Smooth muscle cell (in vitro differentiated cells): ENCODE data around the gene TICAM2. TPM values are rescaled to one million over a fixed set of nuclear protein-coding genes. Genes with fewer than 3 reads are reported as not detected.
"Not testable (repeated sequence)": the region's sequence is repeated elsewhere in the genome, so short reads cannot be mapped to it uniquely, and the experiment has no call there.

ENCODE experiments used
- DNase-seq: peaks from one replicate; lab custom pipeline; 2025; ENCODE audit not compliant: unreplicated experiment; lab: John Stamatoyannopoulos, UW
- H2AFZ ChIP-seq: fragments of 200-600 bp; sonication (generic); 2 replicates; pipeline ENCODE4 v1.6.0; 2016; ENCODE audit warnings: antibody characterized with exemption, low read depth, mild to moderate bottlenecking
- H3F3A ChIP-seq: fragments of 200-600 bp; sonication (generic); 2 replicates; pipeline ENCODE4 v1.6.0; 2017; ENCODE audit warnings: antibody characterized with exemption, low read depth
- H3K27ac ChIP-seq: fragments of 200-600 bp; sonication (generic); 2 replicates; pipeline ENCODE4 v1.5.1; 2016; ENCODE audit warnings: low read depth, mild to moderate bottlenecking
- H3K27me3 ChIP-seq: fragments of 200-600 bp; sonication (generic); 2 replicates; pipeline ENCODE4 v1.6.1; 2016; ENCODE audit warnings: low read depth, mild to moderate bottlenecking
- H3K36me3 ChIP-seq: fragments of 200-600 bp; sonication (generic); 2 replicates; pipeline ENCODE4 v1.5.1; 2016; ENCODE audit warnings: low read depth
- H3K4me1 ChIP-seq: fragments of 200-600 bp; sonication (generic); 2 replicates; pipeline ENCODE4 v1.5.1; 2016; ENCODE audit warnings: low read depth
- H3K4me2 ChIP-seq: fragments of 200-600 bp; sonication (generic); 2 replicates; pipeline ENCODE4 v1.6.0; 2016; ENCODE audit warnings: mild to moderate bottlenecking
- H3K4me3 ChIP-seq: fragments of 200-600 bp; sonication (generic); 2 replicates; pipeline ENCODE4 v1.5.1; 2016; ENCODE audit warnings: mild to moderate bottlenecking
- H3K79me2 ChIP-seq: fragments of 200-600 bp; sonication (generic); 2 replicates; pipeline ENCODE4 v1.6.0; 2016; ENCODE audit warnings: low read depth, mild to moderate bottlenecking
- H3K9ac ChIP-seq: fragments of 200-600 bp; sonication (generic); 2 replicates; pipeline ENCODE4 v1.6.0; 2016; ENCODE audit warnings: low read depth
- H3K9me3 ChIP-seq: fragments of 200-600 bp; sonication (generic); replicated peaks from 2 replicates; pipeline ENCODE4 v1.5.1; 2016; ENCODE audit warnings: low read depth
- H4K20me1 ChIP-seq: fragments of 200-600 bp; sonication (generic); 2 replicates; pipeline ENCODE4 v1.6.0; 2016; ENCODE audit warnings: low read depth
- WGBS: methylation state at CpG from one replicate; pipeline ENCODE4 v1.1.7; 2016; ENCODE audit warnings: low lambda C conversion rate; 5-methylcytosine and 5-hydroxymethylcytosine counted together
- polyA plus RNA-seq: library from polyadenylated mRNA; unstranded; fragments of >200 nt; fragmentation: Nextera tagmentation; extraction: Ambion mirVana; gene quantifications from 2 replicates; pipeline ENCODE4 v1.2.1, GENCODE V29; 2016
- total RNA-seq: library from RNA; depleted of rRNA; stranded (reverse); fragments of >200 nt; gene quantifications from 2 replicates; pipeline ENCODE4 v1.2.3, GENCODE V29; 2014
- TF ChIP-seq, protein P1 (sequence below): fragments of 200-600 bp; sonication (generic); IDR thresholded peaks from 2 replicates; pipeline ENCODE4 v1.5.1; 2017; ENCODE audit warnings: borderline replicate concordance, mild to moderate bottlenecking, antibody characterized with exemption; ENCODE audit not compliant: insufficient read depth, poor library complexity, severe bottlenecking

TICAM2 gene, protein sequence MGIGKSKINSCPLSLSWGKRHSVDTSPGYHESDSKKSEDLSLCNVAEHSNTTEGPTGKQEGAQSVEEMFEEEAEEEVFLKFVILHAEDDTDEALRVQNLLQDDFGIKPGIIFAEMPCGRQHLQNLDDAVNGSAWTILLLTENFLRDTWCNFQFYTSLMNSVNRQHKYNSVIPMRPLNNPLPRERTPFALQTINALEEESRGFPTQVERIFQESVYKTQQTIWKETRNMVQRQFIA
- total RNA-seq, result 13.3 and 17.7 TPM in 2 replicates
- polyA plus RNA-seq, result 8.3 and 11.5 TPM in 2 replicates

DNA sequence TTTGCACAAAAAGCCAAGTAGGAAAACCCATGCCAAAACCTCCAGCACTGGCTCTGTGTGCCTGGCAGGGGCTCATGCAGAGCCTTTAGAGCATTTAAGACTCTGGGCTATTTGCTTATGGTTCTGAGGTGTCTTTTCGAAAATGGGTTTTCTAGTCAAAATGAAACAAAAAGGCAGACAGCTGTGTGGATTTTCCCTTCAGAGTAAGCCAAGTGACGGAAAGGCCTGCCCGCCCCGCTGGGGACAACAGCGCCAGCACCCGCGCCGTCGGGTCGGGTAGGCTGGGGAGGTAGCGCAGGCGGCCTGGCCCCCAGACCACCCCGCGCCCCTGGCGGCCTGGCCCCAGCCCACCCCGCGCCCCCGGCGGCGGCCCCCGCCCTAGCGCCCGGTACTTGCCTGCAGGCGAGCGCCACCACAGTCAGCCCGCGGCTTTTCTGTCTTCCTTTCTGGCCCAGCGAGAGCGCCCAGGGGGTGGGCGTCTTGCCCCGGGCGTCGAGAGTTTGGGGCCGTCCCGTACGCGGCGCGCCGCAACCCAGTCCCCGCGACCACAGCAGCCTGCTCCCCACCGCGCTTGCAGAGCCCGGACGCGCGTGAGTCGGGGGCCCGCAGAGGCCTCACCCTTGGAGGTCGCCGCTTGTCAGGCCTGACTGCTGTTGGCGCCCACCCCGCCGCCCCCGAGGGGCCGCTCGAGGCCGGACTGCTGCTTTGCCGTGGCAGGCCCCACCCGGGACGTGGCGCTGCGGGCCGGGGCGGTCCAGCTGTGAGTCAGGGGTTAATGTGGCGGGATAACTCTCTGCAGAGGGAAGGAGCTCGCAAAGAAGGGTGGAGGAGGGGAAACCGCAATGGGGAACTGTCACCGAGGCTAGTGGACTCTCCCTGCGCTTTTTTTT lies at the start of gene TICAM2:
TSS of gene TICAM2 (minus strand) at position 779 of the 890 bp plus-strand sequence. CDS start 21,223 bp downstream, outside the sequence.
- peaks cover 28% of the 10 kb centered on the region for H4K20me1 ChIP-seq
- H3K4me2 ChIP-seq, result peak within 1 kb of the TSS; percentile 100
- H3K9me3 ChIP-seq, result no peaks in the 10 kb centered on the region
- TF ChIP-seq, protein P1, sequence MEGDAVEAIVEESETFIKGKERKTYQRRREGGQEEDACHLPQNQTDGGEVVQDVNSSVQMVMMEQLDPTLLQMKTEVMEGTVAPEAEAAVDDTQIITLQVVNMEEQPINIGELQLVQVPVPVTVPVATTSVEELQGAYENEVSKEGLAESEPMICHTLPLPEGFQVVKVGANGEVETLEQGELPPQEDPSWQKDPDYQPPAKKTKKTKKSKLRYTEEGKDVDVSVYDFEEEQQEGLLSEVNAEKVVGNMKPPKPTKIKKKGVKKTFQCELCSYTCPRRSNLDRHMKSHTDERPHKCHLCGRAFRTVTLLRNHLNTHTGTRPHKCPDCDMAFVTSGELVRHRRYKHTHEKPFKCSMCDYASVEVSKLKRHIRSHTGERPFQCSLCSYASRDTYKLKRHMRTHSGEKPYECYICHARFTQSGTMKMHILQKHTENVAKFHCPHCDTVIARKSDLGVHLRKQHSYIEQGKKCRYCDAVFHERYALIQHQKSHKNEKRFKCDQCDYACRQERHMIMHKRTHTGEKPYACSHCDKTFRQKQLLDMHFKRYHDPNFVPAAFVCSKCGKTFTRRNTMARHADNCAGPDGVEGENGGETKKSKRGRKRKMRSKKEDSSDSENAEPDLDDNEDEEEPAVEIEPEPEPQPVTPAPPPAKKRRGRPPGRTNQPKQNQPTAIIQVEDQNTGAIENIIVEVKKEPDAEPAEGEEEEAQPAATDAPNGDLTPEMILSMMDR, result peak; percentile 17
- peak within 1 kb of the TSS; percentile 88 for H3K4me3 ChIP-seq
- H3F3A ChIP-seq, result peaks cover 24% of the 10 kb centered on the region
- no peaks in the 10 kb centered on the region for H3K27me3 ChIP-seq
- peak; percentile 38 for DNase-seq
- 3% methylated on average over 39 of the region's 71 CpGs for WGBS
- H3K4me1 ChIP-seq, result peaks cover 33% of the 10 kb centered on the region
- H3K79me2 ChIP-seq, result peaks cover 48% of the 10 kb centered on the region
- H3K9ac ChIP-seq, result peak within 1 kb of the TSS; percentile 93
- H3K36me3 ChIP-seq, result no peaks in the 10 kb centered on the region
- peak within 1 kb of the TSS; percentile 93 for H3K27ac ChIP-seq
- H2AFZ ChIP-seq, result peak within 1 kb of the TSS; percentile 51

DNA sequence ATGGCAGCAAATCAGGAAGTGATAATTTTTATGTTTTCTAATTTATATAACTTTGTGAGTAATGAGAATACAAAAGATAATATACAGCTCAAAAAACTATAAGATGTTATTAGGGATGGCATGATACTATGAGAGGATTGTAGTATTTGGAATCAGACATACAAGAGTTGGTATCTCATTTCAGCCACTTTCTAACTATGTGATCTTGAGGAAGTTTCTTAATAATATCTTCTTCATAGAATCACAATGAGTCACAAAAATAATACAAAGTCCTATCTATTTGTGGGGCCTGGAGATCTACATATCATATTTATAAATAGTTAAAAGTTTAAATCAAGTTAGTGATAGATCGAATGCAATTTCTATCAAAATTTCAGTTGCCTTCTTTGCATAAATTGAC lies 47.3 kb upstream of the TICAM2 start:
- Histone ChIP-seq H3K36me3 (no peaks in the 10 kb centered on the region), H3K9ac (no peak overlapping the region), H3F3A (no peaks in the 10 kb centered on the region), H3K27ac (no peak overlapping the region), H3K4me1 (no peaks in the 10 kb centered on the region), H3K9me3 (no peaks in the 10 kb centered on the region), H3K4me2 (no peak overlapping the region), H3K4me3 (no peak overlapping the region), H2AFZ (no peak overlapping the region), H3K79me2 (no peaks in the 10 kb centered on the region), H4K20me1 (no peaks in the 10 kb centered on the region), H3K27me3 (no peaks in the 10 kb centered on the region)
- no peak for DNase-seq
- TF ChIP-seq, protein P1, result no peak
- 86% methylated on average over 1 of the region's 1 CpG for WGBS

DNA sequence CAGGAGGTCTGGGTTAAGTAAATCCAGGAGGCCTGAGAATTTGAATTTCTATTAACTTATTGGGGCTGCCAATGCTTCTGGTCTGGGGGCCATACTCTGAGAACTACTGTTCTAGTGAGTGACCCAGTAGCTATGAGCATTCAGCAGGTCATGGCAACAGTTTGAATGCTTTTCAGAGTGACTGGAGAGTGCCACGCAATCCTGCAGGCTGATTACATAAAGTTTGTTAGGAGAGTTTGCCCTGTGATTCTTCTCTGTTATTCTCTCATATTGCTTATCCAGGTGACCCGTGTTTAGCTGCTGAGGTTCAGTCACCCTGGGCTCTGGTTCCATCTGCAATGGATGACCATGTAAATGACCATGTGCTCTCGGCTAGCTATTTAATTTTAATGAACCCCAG lies 45.8 kb upstream of the TICAM2 start:
- no peak overlapping the region for H2AFZ ChIP-seq
- H3K4me1 ChIP-seq, result no peaks in the 10 kb centered on the region
- H3K27ac ChIP-seq, result no peak overlapping the region
- DNase-seq, result no peak
- no peaks in the 10 kb centered on the region for H3K36me3 ChIP-seq
- no peaks in the 10 kb centered on the region for H4K20me1 ChIP-seq
- H3K79me2 ChIP-seq, result no peaks in the 10 kb centered on the region
- H3K9me3 ChIP-seq, result no peaks in the 10 kb centered on the region
- no peak overlapping the region for H3K4me3 ChIP-seq
- no peaks in the 10 kb centered on the region for H3K27me3 ChIP-seq
- H3K4me2 ChIP-seq, result no peak overlapping the region
- H3K9ac ChIP-seq, result no peak overlapping the region
- TF ChIP-seq, protein P1, result no peak
- WGBS, result 93% methylated on average over 3 of the region's 3 CpGs
- H3F3A ChIP-seq, result no peaks in the 10 kb centered on the region

DNA sequence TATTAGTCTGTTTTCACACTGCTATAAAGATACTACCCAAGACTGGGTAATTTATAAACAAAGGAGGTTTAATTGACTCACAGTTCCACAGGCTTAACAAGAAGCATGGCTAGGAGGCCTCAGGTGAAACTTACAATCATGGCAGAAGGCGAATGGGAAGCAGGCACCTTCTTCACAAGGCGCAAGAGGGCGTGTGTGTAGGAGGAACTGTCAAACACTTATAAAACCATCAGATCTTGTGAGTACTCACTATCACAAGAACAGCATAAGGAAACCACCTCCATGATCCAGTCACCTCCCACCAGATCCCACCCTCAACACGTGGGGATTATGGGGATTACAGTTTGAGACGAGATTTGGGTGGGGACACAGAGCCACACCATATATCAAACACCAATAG lies 43.1 kb upstream of the TICAM2 start:
- 85% methylated on average over 5 of the region's 5 CpGs for WGBS
- not testable (repeated sequence) for H3K4me2 ChIP-seq, H3K4me1 ChIP-seq, H3K27me3 ChIP-seq, DNase-seq, H2AFZ ChIP-seq, H3K79me2 ChIP-seq, H3K9ac ChIP-seq, H3K27ac ChIP-seq, H3K36me3 ChIP-seq, H4K20me1 ChIP-seq, H3K9me3 ChIP-seq, H3F3A ChIP-seq, H3K4me3 ChIP-seq
